ENCODE results near the gene OR10AD1.

GRCh38 chr12:48201091-48201490, 2.0 kb downstream of the OR10AD1 start:
- TF ChIP-seq CTCF (conservative IDR thresholded peaks at IDR 0.05 in 1 of 2, IDR thresholded peaks at IDR 0.05 in 1 of 2; ENCODE audit: low read depth in 1 of 2, low read length in 2 of 2) = no peak
- TF ChIP-seq EZH2 (IDR thresholded peaks at IDR 0.05; ENCODE audit: low read length, missing control alignments) = no peak

Measured in fibroblast of lung (primary cell).